RPMI8226 (cell line): Measurements from ENCODE around the gene KCTD10.
"Not testable (repeated sequence)": the region's sequence is repeated elsewhere in the genome, so short reads cannot be mapped to it uniquely, and the experiment has no call there.

Source experiments
- DNase-seq: peaks from one replicate; pipeline ENCODE4 v3.0.0-alpha.2; 2015

KCTD10 gene

DNA sequence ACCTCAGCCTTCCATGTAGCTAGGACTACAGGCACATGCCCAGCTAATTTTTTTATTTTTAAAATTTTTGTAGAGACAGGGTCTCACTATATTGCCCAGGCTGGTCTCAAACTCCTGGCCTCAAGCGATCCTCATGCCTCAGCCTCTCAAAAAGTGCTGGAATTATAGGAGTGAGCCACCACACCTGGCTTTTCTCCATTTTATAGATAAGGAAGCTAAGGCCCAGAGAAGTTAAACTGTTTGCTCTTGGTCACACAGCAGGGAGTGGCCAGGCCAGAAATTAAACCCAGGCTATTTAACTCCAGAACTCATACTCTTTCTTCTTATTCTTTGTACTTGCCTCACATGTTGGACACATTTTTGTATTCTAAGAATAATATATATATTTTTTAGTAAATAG lies 16.8 kb upstream of the KCTD10 start:
- DNase-seq = no peak

DNA sequence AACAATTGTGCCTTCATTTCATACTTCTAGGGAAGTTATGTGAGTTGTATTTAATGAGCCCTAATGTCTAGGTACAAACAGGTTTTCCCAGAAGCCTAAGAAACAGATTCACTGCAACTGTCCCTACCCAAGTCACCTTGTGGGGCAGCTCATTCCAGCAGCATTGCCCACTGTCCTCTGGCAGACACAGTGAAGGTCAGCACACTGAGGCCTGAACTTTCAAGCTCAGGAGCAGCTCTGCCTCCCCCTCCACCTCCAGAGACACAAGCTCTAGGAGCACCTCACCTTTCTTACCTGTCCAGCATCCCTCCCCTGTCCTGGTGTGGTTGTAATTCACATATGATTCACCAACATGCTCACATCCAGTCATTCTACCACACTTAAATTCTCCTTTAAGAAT lies 16.0 kb upstream of the KCTD10 start:
- DNase-seq = no peak

GRCh38 chr12:109492371-109492770 lies 15.3 kb upstream of the KCTD10 start:
- no peak for DNase-seq

DNA sequence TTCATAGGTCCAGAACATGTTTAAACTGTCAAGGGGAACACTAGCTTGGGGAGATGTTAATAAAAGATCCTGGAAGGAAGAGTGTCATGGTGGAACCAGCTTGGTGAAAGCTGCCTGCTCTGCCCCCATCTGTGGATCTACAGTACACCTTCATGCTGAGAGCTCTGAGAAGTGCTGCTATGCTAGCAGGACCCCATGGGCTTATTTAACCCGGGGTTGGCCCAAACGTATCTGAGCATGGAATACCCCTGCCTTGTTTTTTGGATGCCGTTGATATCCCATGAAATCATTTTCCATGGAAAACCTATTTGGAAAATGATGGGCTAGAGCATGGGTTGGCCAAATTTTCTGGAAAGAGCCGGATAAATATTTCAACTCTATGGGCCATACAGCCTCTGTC lies 14.6 kb upstream of the KCTD10 start:
- DNase-seq = no peak

DNA sequence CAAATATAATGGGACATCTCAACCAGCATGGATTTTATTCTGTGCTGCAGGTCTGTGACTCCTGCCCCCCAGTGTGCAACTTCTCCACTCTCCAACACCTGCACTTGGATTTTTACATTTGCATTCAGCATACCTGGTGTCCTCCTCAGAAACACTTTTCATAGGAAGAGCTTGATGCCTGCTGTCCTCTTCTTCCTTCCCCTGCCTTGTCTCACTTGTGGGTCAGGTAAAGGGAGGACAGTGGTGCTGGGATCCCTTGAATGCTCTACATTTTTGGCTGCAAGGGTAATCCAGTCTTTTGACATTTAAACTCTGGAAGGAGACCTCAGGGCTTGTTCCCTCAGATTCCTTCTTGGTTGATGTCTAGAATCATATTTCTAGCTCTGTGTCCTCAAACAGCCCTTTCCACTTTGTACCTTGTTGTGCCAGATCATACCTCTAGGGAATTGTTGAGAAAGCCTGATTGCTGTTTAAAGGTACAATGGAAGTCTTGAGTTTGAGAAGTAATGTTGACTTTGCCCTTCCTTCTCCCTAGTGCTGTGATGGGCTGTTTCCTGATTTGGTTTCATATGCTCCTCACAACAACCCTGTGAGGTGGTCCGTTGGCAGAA lies 13.0 kb upstream of the KCTD10 start:
- no peak for DNase-seq

- no peak for DNase-seq
Measured at GRCh38 chr12:109489016-109489954, 12.2 kb upstream of the KCTD10 start.

- no peak for DNase-seq
Measured at GRCh38 chr12:109488051-109488665, 11.1 kb upstream of the KCTD10 start.

DNA sequence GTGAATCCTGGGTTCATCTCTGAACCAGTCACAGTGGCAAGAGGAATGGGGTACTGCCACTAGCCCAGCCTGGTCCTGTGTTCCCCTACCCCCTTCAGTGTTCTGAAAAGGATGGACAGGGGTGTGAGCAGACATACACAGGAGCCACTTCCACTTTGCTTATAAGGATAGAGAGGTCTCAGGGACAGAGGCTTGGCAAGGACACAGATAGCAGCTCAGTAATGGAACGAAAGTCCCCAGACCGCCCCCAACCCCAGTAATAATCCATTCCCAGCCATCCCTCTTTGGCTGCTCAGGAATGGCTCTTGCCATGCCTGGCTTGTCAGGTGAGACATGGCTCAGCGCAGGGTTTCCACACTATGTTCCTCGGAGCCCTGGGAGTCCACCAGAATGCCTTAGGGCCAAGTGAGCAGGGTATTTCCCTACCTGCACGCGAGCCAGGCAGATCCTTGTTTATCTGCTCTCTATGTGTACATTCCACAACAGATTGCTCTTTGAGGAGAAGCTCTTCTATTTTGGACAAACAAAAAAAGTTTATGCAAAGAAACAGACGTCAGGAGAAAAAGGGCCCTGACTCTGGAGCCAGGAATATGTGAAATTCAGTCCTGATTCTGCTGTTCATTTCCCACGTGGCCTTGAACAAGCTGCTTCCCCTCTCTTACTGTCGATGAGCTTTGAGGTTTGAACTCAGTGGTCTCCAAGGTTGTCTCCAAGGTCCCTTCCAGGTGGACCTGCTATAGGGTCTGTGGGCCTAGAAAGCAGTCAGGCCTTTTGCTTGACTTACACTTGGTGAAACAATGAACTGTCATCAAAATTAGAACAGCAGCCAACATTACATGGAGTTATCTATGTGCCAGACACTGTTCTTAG lies 10.3 kb upstream of the KCTD10 start:
- DNase-seq = no peak

DNA sequence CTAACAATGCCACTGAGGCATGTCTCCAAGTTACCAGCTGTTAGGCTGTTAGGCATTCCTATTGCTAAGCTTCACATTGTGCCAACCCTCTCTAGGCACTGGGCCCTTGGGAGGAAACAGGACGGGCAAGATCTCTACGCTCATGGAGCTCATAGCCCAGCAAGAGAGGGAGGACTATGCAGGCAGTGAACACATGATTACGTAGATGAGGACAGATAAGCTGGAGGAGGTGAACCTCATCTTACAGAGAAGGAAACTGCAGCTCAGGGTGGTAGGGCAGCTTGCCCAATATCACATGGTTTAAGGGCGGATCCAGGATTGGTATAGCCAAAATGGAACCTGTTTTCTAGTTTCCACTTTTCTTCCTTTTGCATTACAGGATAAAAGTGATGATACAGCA lies 8.1 kb upstream of the KCTD10 start:
- no peak for DNase-seq

GRCh38 chr12:109483346-109483745 lies 6.2 kb upstream of the KCTD10 start:
- DNase-seq = no peak

DNA sequence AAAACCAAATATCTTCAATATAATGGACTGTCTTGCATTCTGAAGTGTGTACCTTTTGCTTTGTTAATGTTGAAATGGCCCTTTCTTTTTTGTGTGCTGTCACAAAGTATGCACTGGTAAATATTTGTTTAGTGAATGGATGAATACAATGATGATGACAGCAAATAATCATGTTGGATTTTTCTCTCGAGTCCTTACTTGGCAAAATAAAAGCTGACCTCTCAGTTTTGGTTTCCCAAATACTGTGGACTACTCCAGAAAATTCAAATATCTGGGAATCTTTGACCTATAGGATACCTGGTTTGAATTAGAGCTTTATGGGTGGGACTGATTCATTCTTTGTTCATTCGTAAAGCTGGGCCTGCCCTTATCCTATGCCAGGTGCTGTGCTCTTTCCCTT lies 5.8 kb upstream of the KCTD10 start:
- no peak for DNase-seq

DNA sequence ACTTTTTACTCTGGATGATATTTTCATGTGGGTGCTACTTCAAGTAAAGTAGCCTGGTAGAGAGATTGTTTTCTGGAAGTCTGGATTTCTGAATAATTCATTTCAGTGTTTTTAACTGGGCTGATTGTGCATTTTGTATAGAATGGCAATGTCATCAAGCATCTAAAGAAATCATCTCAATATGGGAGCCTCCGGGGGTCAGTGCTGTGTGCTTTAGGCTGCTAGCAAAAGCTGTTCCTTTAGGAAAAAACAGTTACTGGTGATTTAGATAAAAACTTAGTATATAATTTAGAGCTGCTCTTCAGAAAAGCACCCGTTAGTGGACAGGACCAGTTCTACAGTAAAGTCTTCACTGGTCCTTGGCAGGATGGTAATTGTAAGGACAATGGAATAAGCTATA lies 5.4 kb upstream of the KCTD10 start:
- no peak for DNase-seq

DNA sequence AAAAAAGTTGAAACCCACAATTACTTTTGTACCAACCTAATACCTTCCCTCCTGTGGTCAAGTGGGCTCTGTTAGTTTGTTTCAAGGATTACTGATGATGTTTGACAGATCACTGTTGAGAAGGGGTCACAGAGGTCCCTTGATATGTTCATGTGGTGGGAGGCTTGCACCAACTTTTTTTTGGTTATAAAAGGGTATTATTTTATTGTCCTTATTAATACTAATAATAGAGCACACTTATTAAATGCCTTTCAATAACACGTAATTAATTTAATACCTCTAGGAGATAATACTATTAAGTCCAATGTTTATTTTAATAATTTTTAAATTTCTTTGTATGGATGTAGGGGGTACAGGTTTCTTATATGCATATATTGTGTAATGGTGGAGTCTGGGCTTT lies 4.8 kb upstream of the KCTD10 start:
- no peak for DNase-seq

DNA sequence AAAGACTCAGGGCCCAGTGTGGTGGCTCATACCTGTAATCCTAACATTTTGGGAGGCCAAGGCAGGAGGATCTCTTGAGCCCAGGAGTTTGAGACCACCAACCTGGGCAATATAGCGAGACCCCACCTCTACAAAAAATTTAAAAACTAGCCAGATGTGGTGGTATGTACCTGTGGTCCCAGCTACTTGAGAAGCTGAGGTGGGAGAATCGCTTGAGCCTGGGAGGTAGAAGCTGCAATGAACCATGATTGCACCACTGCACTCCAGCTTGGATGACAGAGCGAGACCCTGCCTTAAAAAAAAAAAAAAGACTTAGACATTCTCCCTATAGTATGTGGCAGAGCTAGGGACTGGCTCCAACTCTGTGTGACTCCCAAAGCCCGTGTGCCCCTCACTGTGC lies 3.3 kb upstream of the KCTD10 start:
- DNase-seq = no peak

DNA sequence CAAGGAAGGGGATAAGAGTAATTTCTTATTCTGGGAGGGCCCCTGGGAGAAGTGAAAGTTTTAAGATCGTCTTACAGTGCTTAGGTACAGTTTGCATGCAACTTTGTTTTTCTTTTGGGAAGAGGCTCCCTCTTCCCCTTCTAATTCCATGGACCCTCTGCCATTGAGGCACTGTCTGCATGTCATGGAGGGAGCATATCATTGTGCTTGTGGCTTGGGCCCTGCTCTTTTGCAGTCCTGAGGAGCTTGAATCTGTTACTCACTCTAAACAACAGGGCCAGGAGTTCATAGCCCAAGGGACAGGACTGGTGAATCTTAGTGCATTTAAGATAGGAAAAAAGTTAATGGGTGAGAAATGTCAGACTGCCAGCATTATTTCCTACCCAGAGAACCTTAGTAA lies 2.7 kb upstream of the KCTD10 start:
- DNase-seq = no peak

DNA sequence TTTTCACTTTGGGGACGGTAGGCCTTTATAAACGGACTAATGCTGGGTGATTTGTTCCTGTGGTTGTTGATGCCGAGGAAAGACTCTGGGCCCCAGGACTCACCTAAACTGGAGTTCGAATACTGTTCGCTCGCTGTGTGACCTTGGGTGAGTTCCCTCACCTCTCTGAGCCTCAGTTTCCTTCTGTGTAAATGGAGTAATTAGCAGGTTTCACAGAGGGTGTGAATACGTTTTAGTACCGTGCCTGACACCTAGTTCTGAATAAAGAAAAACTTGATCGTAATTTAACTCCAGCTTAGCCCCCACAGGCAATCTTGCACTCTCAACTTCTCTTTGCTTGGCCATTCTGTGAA lies 839 bp upstream of the KCTD10 start:
- no peak for DNase-seq

DNA sequence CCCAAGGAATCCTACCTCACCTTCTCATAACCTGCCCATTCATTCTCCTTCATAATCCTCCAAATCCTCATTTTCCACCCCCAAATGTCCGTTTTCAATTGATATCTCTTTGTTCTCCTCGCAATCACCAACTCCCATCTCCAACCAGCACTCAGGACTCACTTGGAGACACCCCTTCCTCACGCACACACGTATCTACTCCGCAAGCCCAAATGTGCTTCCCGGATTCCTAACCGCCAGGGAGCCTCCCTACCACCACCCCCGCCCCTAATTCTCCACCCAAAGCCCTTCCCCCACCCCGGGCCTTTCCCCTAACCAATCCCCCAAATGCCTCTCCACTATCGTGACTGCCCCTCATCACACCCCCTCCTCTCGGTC lies 304 bp downstream of the KCTD10 start:
- DNase-seq = no peak

DNA sequence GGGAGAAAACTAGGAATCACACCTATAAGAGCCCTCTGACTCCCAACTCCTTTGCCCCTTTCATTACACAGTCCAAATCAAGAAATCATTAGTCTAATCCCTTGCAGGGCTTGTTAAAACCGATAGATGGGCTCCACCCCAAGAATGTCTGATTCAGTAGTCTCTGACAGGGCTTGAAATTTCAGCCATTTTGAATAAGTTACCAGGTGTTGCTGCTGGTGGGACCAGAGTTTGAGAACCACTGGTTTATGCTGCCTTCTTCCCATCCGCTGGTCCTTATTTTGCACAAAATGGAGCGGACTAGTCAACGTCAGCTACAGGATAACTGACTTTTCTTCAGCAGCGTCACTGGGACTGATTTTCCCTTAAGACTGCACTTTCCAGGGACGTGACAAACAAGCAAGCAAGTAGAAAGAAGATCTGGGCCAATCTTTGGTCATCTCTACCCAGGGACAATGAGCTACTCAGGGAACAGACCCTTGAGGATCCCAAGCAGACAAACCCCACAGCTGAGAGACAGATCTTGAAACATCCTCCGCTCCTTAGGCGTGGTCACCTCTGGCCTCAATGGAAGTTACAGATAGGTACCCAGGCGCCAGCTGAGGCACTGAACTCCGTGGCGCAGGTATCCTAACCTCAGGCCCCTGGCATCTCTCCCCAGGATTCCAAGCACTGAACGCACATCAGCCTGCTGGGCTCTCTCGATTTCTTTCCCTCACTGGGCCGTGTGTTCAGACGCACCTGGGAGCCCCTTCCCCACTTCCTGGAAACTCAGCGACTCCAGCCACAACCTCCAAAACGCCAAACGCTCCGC lies 900 bp downstream of the KCTD10 start:
- no peak for DNase-seq

GRCh38 chr12:109475121-109475520 lies 2.0 kb downstream of the KCTD10 start:
- DNase-seq = no peak

DNA sequence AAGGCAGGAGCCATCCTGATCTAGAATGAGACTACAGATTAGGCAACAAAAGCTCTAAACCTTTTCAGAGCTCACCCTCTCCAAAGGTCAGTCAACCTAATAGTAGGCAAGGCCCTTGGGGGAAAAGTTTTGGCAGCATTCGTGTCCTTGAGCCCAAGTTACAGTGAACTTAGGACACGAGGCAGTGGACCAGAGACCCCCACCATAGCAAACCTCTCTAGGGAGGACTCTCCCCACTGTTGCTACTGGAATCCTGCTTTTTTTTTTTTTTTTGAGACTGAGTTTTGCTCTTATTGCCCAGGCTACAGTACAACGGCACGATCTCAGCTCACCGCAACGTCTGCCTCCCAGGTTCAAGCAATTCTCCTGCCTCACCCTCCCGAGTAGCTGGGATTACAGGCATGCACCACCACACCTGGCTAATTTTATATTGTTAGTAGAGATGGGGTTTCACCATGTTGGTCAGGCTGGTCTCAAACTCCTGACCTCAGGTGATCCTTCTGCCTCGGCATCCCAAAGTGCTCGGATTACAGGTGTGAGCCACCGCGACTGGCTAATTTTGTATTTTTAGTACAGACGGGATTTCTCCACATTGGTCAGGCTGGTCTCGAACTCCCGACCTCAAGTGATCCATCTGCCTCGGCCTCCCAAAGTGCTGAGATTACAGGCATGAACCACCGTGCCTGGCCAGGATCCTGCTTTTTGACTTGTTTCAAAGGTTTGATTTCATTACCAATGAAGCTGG lies 3.4 kb downstream of the KCTD10 start:
- DNase-seq = not testable (repeated sequence)

DNA sequence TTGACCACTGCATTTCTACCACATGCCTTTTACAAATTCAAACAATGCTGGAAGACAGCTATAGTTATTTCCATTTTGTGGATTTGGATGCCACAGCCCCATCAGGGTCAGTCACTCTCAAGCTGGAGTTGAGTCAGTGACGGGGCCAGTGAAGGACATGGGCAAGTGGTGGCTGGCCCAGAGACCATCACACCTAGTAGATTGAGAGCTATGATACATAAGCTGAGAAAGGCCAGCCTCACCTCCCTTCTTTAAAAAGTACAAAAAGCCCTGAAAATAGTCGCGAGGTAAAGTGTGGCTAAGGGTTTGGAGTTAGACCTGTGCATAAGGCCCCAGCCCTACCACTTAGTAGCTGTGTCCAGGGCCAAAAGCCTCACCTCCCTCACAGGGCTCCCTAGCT lies 4.1 kb downstream of the KCTD10 start:
- no peak for DNase-seq

- DNase-seq = no peak
Measured at GRCh38 chr12:109469517-109469916, 7.6 kb downstream of the KCTD10 start.
